H7 (cell line): ENCODE results near the gene TSSC4. TPM values are rescaled to one million over a fixed set of nuclear protein-coding genes. Genes with fewer than 3 reads are reported as not detected.
"Not testable (repeated sequence)": the region's sequence is repeated elsewhere in the genome, so short reads cannot be mapped to it uniquely, and the experiment has no call there.

ENCODE experiments used
- DNase-seq: peaks from one replicate; pipeline ENCODE4 v3.0.0; 2012
- H3K27me3 ChIP-seq: 2 replicates; pipeline ENCODE4 v1.6.0; 2011; ENCODE audit warnings: mild to moderate bottlenecking, low read length; ENCODE audit not compliant: control insufficient read depth, insufficient read depth
- H3K36me3 ChIP-seq: replicated peaks from 2 replicates; pipeline ENCODE4 v1.5.1; 2011; ENCODE audit warnings: low read length; ENCODE audit not compliant: control insufficient read depth, insufficient read depth
- H3K4me3 ChIP-seq: 2 replicates; pipeline ENCODE4 v1.5.1; 2011; ENCODE audit warnings: low read depth, mild to moderate bottlenecking, control low read depth, low read length, moderate library complexity; ENCODE audit not compliant: insufficient read depth
- total RNA-seq: library from RNA; depleted of rRNA; stranded (reverse); fragments of >200 nt; shearing (Covaris generic); gene quantifications from 2 replicates; pipeline ENCODE4 v1.2.3, GENCODE V29; 2014; rRNA removed

TSSC4 gene
- total RNA-seq: 60.5 and 62.5 TPM in 2 replicates

- H3K36me3 ChIP-seq: peaks cover 6% of the 10 kb centered on the region
- peak within 1 kb of the TSS; percentile 99 for H3K4me3 ChIP-seq
- DNase-seq: peak; percentile 100
- no peaks in the 10 kb centered on the region for H3K27me3 ChIP-seq
These were observed at the start of gene TSSC4 for GRCh38 chr11:2400069-2400761. TSS of gene TSSC4 (plus strand) at chr11:2400750. CDS start at chr11:2402634, 1,884 bp downstream.

GRCh38 chr11:2351701-2352100 is 48.8 kb upstream of the TSSC4 start:
- H3K36me3 ChIP-seq: no peaks in the 10 kb centered on the region
- DNase-seq: no peak
- H3K27me3 ChIP-seq: no peaks in the 10 kb centered on the region
- H3K4me3 ChIP-seq: no peak overlapping the region

GRCh38 chr11:2352420-2352819 is 48.1 kb upstream of the TSSC4 start:
- no peak overlapping the region for H3K4me3 ChIP-seq
- no peaks in the 10 kb centered on the region for H3K36me3 ChIP-seq
- DNase-seq: no peak
- no peaks in the 10 kb centered on the region for H3K27me3 ChIP-seq

- no peak for DNase-seq
- Histone ChIP-seq H3K36me3 (no peaks in the 10 kb centered on the region), H3K4me3 (no peak overlapping the region), H3K27me3 (no peaks in the 10 kb centered on the region)
These were observed 45.4 kb upstream of the TSSC4 start for GRCh38 chr11:2355000-2355644.

- Histone ChIP-seq H3K4me3 (no peak overlapping the region), H3K36me3 (no peaks in the 10 kb centered on the region), H3K27me3 (no peaks in the 10 kb centered on the region)
- no peak for DNase-seq
These were observed 43.3 kb upstream of the TSSC4 start for GRCh38 chr11:2357246-2357645.

- not testable (repeated sequence) for DNase-seq, H3K36me3 ChIP-seq, H3K4me3 ChIP-seq
These were observed 42.9 kb upstream of the TSSC4 start for GRCh38 chr11:2357651-2358050.

GRCh38 chr11:2358754-2359442 is 41.7 kb upstream of the TSSC4 start:
- no peak for DNase-seq
- no peaks in the 10 kb centered on the region for H3K27me3 ChIP-seq
- no peaks in the 10 kb centered on the region for H3K36me3 ChIP-seq
- H3K4me3 ChIP-seq: no peak overlapping the region

More at GRCh38 chr11:2357651-2358050, 42.9 kb upstream of the TSSC4 start:
- not testable (repeated sequence) for H3K27me3 ChIP-seq

- no peak for DNase-seq
- Histone ChIP-seq H3K4me3 (no peak overlapping the region), H3K36me3 (no peaks in the 10 kb centered on the region), H3K27me3 (no peaks in the 10 kb centered on the region)
These were observed 41.0 kb upstream of the TSSC4 start for GRCh38 chr11:2359557-2359956.

GRCh38 chr11:2360081-2360642 is 40.4 kb upstream of the TSSC4 start:
- no peak overlapping the region for H3K4me3 ChIP-seq
- no peak for DNase-seq
- no peaks in the 10 kb centered on the region for H3K36me3 ChIP-seq
- H3K27me3 ChIP-seq: no peaks in the 10 kb centered on the region

- Histone ChIP-seq H3K36me3 (no peaks in the 10 kb centered on the region), H3K4me3 (no peak overlapping the region), H3K27me3 (no peaks in the 10 kb centered on the region)
- no peak for DNase-seq
These were observed 39.0 kb upstream of the TSSC4 start for GRCh38 chr11:2361565-2361964.

GRCh38 chr11:2362414-2362813 is 38.1 kb upstream of the TSSC4 start:
- DNase-seq: no peak

GRCh38 chr11:2363130-2363529 is 37.4 kb upstream of the TSSC4 start:
- Histone ChIP-seq H3K36me3 (no peaks in the 10 kb centered on the region), H3K27me3 (no peaks in the 10 kb centered on the region), H3K4me3 (no peak overlapping the region)
- DNase-seq: peak; percentile 50

More at GRCh38 chr11:2362414-2362813, 38.1 kb upstream of the TSSC4 start:
- Histone ChIP-seq H3K4me3 (no peak overlapping the region), H3K36me3 (no peaks in the 10 kb centered on the region), H3K27me3 (no peaks in the 10 kb centered on the region)

GRCh38 chr11:2363577-2364370 is 36.8 kb upstream of the TSSC4 start:
- Histone ChIP-seq H3K4me3 (no peak overlapping the region), H3K36me3 (no peaks in the 10 kb centered on the region), H3K27me3 (no peaks in the 10 kb centered on the region)
- peak; percentile 42 for DNase-seq

- DNase-seq, H3K36me3 ChIP-seq, H3K4me3 ChIP-seq, H3K27me3 ChIP-seq: not testable (repeated sequence)
These were observed 36.2 kb upstream of the TSSC4 start for GRCh38 chr11:2364386-2364785.
